HepG2 (cell line): Measurements from ENCODE around the gene CTRB2. TPM values are rescaled to one million over a fixed set of nuclear protein-coding genes. Genes with fewer than 3 reads are reported as not detected.

Source experiments
- ATAC-seq: fragments of 200-7000 bp; cut with Tn5 transposase; 3 replicates; pipeline ENCODE4 v1.9.1; 2020; ENCODE audit warnings: mild to moderate bottlenecking, moderate library complexity
- BruUV-seq: library from RNA; stranded (reverse); fragments of 400-500 nt; replicated peaks from 2 replicates; lab custom pipeline; 2021; lab: Mats Ljungman, UMichigan
- CTCF ChIA-PET: fragments of 300-600 bp; formaldehyde crosslinking; extraction: SDS; loops from one replicate; lab custom pipeline; 2021; ENCODE audit warnings: low total read pairs, inconsistent platforms, low intra/inter-chr PET ratio; lab: Yijun Ruan, JAX
- POLR2A ChIA-PET: fragments of 350-600 bp; sonication (Branson Sonifier 250); formaldehyde crosslinking; loops from one replicate; lab custom pipeline; 2020; ENCODE audit warnings: antibody characterized with exemption, inconsistent platforms; lab: Yijun Ruan, JAX
- DNase-seq: peaks from one replicate; pipeline ENCODE4 v3.0.0-alpha.2; 2015; ENCODE audit warnings: low spot score
- FAIRE-seq: peaks from 3 replicates; lab custom pipeline; 2011; peaks lifted over from hg19 to GRCh38; lab: Jason Lieb, UNC
- H2AFZ ChIP-seq: one replicate; pipeline ENCODE4 v1.6.1; 2011; ENCODE audit warnings: low read length, inconsistent platforms
- H3K27ac ChIP-seq: fragments of 300-600 bp; 3 replicates; pipeline ENCODE4 v1.8.0; 2011; ENCODE audit warnings: mixed run types, mild to moderate bottlenecking, mixed read lengths, low read length, inconsistent platforms; ENCODE audit not compliant: insufficient read depth; ENCODE audit errors: extremely low read length
- H3K27me3 ChIP-seq, 2 experiments: fragments of 200-600 bp in 1 of 2; 2 replicates in 1 of 2; 3 replicates in 1 of 2; pipeline versions ENCODE4 v1.6.0 to v1.8.0; 2011; ENCODE audit warnings: low read length in 2 of 2, mild to moderate bottlenecking in 2 of 2, moderate library complexity in 2 of 2, inconsistent platforms in 1 of 2; ENCODE audit not compliant: insufficient read depth in 2 of 2, control insufficient read depth in 1 of 2
- H3K36me3 ChIP-seq, 2 experiments: fragments of 200-600 bp in 1 of 2; replicated peaks in 1 of 2; 2 replicates in 1 of 2; 3 replicates in 1 of 2; pipeline versions ENCODE4 v1.5.1 to v1.8.0; 2011; ENCODE audit warnings: low read length in 2 of 2, inconsistent platforms in 1 of 2; ENCODE audit not compliant: insufficient read depth in 2 of 2, control insufficient read depth in 1 of 2
- H3K4me1 ChIP-seq: 2 replicates; pipeline ENCODE4 v1.5.1; 2012; ENCODE audit warnings: low read length, inconsistent platforms; ENCODE audit not compliant: insufficient read depth
- H3K4me2 ChIP-seq: 2 replicates; pipeline ENCODE4 v1.6.0; 2011; ENCODE audit warnings: low read depth, low read length, inconsistent platforms
- H3K4me3 ChIP-seq, 3 experiments: fragments of 200-600 bp in 1 of 3; sonication (generic), shearing (Covaris generic) in 1 of 3; replicated peaks in 1 of 3; 2 replicates each; pipeline ENCODE4 v1.5.1; 2011 to 2016; ENCODE audit warnings: low read length in 3 of 3, inconsistent platforms in 2 of 3, low read depth in 2 of 3, mild to moderate bottlenecking in 2 of 3, control low read depth in 1 of 3, mixed read lengths in 1 of 3; ENCODE audit not compliant: insufficient read depth in 1 of 3
- H3K79me2 ChIP-seq: one replicate; pipeline ENCODE4 v1.6.1; 2011; ENCODE audit warnings: low read length, inconsistent platforms; ENCODE audit not compliant: insufficient read depth
- H3K9ac ChIP-seq: 2 replicates; pipeline ENCODE4 v1.6.0; 2011; ENCODE audit warnings: mild to moderate bottlenecking, low read depth, low read length, inconsistent platforms; ENCODE audit not compliant: insufficient read depth
- H3K9me3 ChIP-seq: 2 replicates; pipeline ENCODE4 v1.5.1; 2012; ENCODE audit warnings: mild to moderate bottlenecking, low read length
- H4K20me1 ChIP-seq: 2 replicates; pipeline ENCODE4 v1.6.0; 2011; ENCODE audit warnings: inconsistent platforms, mild to moderate bottlenecking, low read length, moderate library complexity; ENCODE audit not compliant: insufficient read depth
- ELF4 ChIP-seq: sonication (generic); formaldehyde crosslinking; IDR thresholded peaks from 2 replicates; pipeline ENCODE4 v1.5.0; 2020; ENCODE audit warnings: missing genetic modification reagents, mild to moderate bottlenecking, moderate library complexity, borderline replicate concordance
- GLI4 ChIP-seq: sonication (generic); formaldehyde crosslinking; IDR thresholded peaks from 2 replicates; pipeline ENCODE4 v1.5.1; 2020; ENCODE audit warnings: missing genetic modification reagents, mild to moderate bottlenecking, moderate library complexity, borderline replicate concordance
- PHF20 ChIP-seq: sonication (generic); formaldehyde crosslinking; IDR thresholded peaks from 2 replicates; pipeline ENCODE4 v1.5.0; 2020; ENCODE audit warnings: mild to moderate bottlenecking, missing genetic modification reagents
- ZNF264 ChIP-seq: sonication (generic); formaldehyde crosslinking; IDR thresholded peaks from 2 replicates; pipeline ENCODE4 v1.4.0; 2020; ENCODE audit warnings: missing genetic modification reagents
- ZNF274 ChIP-seq: sonication (generic); formaldehyde crosslinking; IDR thresholded peaks from 2 replicates; pipeline ENCODE4 v1.5.1; 2020; ENCODE audit warnings: mild to moderate bottlenecking, missing genetic modification reagents
- ZSCAN31 ChIP-seq: sonication (generic); formaldehyde crosslinking; IDR thresholded peaks from 2 replicates; pipeline ENCODE4 v1.5.0; 2020; ENCODE audit warnings: low read depth, mild to moderate bottlenecking, missing genetic modification reagents
- WGBS: methylation state at CpG from one replicate; pipeline ENCODE4 v1.1.6; 2017; ENCODE audit warnings: low lambda C conversion rate; 5-methylcytosine and 5-hydroxymethylcytosine counted together
- in situ Hi-C: cut with HindIII; loops from 2 replicates; pipeline ENCODE4 v1.10.0; 2017; ENCODE audit warnings: low pct_unique_long_range_greater_than_20kb; ENCODE audit not compliant: extremely low pct_ligation_motif_present
- intact Hi-C: fragments of 100-400 bp; cut with micrococcal nuclease; formaldehyde crosslinking; loops from one replicate; pipeline ENCODE4 v1.10.0; 2022; ENCODE audit not compliant: unreplicated experiment
- polyA plus RNA-seq, 8 experiments: library from polyadenylated mRNA; depleted of rRNA in 3 of 8; stranded (reverse) in 7 of 8; unstranded in 1 of 8; fragments of >200 nt; fragmentation: Illumina TruSeq in 4 of 8; extraction: Trizol in 4 of 8; gene quantifications; 2 replicates each; pipeline versions ENCODE4 v1.2.1 to v1.2.3, GENCODE V29; 2011 to 2016; ENCODE audit warnings: low read depth in 4 of 8, missing spikeins in 1 of 8, mixed read lengths in 1 of 8; ENCODE audit not compliant: insufficient read depth in 1 of 8
- total RNA-seq, 5 experiments: library from RNA; depleted of rRNA; stranded (reverse); fragments of >200 nt; fragmentation: Illumina TruSeq; extraction: Trizol; gene quantifications; 2 replicates each; pipeline ENCODE4 v1.2.3, GENCODE V29; 2016; ENCODE audit warnings: low read depth in 1 of 5

CTRB2 gene
- total and polyA plus RNA-seq, 2 of the 13 experiments (the other 11 are each of a cell fraction or from before 2014, with no cell fraction given), result 0.13 TPM; not detected in 1

- Histone ChIP-seq H3K36me3 (no peaks in the 10 kb centered on the region), H2AFZ (no peak overlapping the region), H3K79me2 (no peaks in the 10 kb centered on the region), H3K4me1 (peaks cover 27% of the 10 kb centered on the region), H4K20me1 (no peaks in the 10 kb centered on the region), H3K27me3 (peaks cover 11 to 49% of the 10 kb centered on the region in 2 experiments), H3K4me2 (no peak overlapping the region), H3K9me3 (no peaks in the 10 kb centered on the region), H3K4me3 (no peak overlapping the region), H3K9ac (no peak overlapping the region), H3K27ac (no peak overlapping the region)
- in situ Hi-C loops, result loop anchor here (5.0 to 25.0 kb wide), 2 partner anchors 191 to 566 kb away; no protein-coding TSS in a partner anchor
- ChIA-PET CTCF (no interaction called here), POLR2A (no interaction called here)
- 62% methylated on average over 20 of the region's 24 CpGs for WGBS
- no peak for DNase-seq
- no peak; the same call in 2 of the 3 replicates for ATAC-seq
- no TSS peak for BruUV-seq
- FAIRE-seq, result no peak
- TF ChIP-seq ZNF264 (CRISPR knock-in tag) (no peak), ZNF274 (CRISPR knock-in tag) (no peak), ZSCAN31 (no peak), ELF4 (CRISPR knock-in tag) (no peak), GLI4 (CRISPR knock-in tag) (no peak), PHF20 (CRISPR knock-in tag) (no peak)
- intact Hi-C loops, result loop anchor here (5.0 kb wide), 1 partner anchor 36 kb away; no protein-coding TSS in a partner anchor
These were observed 10.9 kb downstream of the CTRB2 start for GRCh38 chr16:75195811-75196790.
